HG03460 (cell line): ENCODE data around the gene STK39.
A peak's percentile ranks its signal among the peaks of the same experiment; 100 is the strongest.
"Not testable (repeated sequence)": the region's sequence is repeated elsewhere in the genome, so short reads cannot be mapped to it uniquely, and the experiment has no call there.

ENCODE experiments used
- ATAC-seq: cut with Tn5 transposase; IDR thresholded peaks from one replicate; pipeline ENCODE4 v1.9.1; 2021; ENCODE audit not compliant: unreplicated experiment

The STK39 gene

DNA sequence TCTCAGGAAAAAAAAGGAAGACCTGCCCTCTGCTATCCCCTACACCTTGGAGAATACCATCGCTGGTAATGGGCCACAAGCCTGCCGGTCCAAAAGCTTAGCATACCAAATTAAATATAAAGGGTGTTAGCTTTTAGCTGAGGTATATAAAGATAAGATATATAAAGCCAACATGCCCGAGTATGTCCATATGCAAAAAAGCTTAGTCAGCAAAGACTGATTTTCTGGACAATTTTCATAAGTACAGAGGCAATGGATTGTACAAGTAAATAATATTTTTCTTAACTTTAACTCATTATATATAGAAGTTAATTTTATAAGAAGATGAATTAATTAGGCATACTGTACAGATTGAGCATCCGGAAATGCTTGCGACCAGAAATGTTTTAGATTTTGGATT lies 106.5 kb downstream of the STK39 start:
- ATAC-seq = no peak

GRCh38 chr2:168139852-168140251 lies 107.5 kb downstream of the STK39 start:
- ATAC-seq = no peak

DNA sequence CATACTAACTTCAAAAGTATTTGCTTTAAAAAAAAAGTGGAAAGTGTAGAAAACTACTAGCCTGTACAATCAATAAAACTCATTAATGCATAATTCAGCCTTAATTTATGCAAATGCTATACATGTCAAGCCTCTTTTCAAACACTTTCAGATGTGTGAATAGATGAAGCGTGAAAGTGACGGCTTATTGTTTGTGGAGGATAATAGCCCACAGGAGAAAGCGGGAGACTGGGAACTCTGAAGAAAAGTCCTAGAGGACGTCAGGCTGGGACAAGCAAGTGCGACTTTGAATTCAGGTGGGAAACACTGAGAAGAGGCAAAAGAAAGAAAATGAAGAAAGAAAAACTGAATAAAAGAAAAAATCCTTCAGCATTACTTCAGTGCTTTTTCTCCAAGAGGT lies 108.5 kb downstream of the STK39 start:
- ATAC-seq = no peak

DNA sequence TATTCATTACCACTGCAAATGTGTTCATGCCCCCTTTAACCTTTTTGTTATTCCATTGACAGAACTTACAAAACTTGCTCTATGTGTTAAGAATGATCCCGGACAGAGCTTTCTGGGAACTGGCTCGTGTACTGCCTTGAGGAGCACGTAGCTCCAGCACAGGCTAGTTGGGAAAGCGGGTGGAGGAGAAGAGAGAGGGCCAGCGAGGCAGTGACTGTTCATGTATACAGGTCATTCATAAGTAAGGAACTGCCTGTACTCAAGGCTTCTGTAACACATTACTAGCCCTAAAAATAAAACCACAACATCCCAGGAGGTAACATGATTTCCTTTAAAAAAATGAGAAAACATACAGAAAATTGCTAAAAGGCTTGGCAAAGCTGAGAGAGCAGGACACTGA lies 109.0 kb downstream of the STK39 start:
- no peak for ATAC-seq

GRCh38 chr2:168137510-168138180 lies 109.8 kb downstream of the STK39 start:
- ATAC-seq = no peak

- ATAC-seq = no peak
Observed at GRCh38 chr2:168136392-168136977, 110.9 kb downstream of the STK39 start.

DNA sequence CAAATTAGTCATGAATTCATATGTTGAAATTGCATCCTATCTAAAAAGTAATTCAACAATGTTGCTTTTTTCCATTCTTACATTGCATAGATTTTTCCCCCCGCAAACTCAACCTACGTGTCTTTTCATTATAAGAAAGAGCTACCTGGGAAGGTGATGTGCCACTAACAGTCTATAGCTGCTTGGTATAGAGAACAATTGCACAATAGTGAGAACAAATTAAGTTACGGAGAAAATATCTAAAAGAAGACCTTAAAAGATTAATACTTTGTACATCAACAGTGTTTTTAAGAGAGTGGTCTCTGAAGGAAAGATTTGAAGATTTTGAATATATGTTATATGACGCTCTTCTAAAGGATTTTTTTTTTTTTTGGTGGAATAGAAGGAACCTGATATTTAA lies 111.8 kb downstream of the STK39 start:
- ATAC-seq = no peak

DNA sequence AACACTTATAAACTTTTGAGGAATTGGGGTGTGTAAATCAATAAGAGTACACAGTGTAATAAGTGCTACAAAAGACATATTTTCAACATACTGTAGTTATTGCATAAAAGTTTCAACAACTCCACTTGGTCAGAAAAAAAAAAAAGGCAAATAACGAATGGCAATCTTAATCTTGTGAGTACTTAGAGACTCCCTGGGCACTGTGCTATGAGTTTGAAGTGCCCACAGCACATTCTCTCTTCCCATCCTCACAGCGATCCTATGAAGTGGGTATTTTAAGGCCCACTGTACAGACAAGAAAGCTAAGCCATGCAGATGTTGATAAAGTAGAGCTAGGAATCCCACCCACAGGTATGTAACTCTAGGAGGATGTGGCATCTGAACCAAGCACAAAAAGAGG lies 112.3 kb downstream of the STK39 start:
- no peak for ATAC-seq

GRCh38 chr2:168134485-168134884 lies 112.9 kb downstream of the STK39 start:
- no peak for ATAC-seq

DNA sequence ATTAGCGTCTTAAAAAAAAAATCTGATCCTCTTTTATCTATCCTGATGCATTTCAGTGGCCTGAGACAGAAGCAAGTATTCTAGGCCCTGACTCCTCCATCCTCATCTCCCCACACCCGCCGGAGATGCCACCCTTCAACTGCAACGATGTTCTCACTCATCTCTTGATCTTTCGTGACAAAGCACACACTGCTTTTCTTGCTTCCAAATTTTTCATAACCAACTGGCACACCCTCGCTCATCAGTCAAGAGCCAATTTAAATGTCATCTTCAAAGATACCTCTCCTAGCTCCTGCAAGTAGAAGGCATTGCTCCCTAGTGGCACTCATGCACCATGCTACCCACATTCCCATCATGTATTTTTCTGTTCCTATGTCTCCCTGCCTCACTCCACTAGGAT lies 115.0 kb downstream of the STK39 start:
- no peak for ATAC-seq

GRCh38 chr2:168130346-168130745 lies 117.0 kb downstream of the STK39 start:
- no peak for ATAC-seq

GRCh38 chr2:168127371-168127770 lies 120.0 kb downstream of the STK39 start:
- no peak for ATAC-seq

DNA sequence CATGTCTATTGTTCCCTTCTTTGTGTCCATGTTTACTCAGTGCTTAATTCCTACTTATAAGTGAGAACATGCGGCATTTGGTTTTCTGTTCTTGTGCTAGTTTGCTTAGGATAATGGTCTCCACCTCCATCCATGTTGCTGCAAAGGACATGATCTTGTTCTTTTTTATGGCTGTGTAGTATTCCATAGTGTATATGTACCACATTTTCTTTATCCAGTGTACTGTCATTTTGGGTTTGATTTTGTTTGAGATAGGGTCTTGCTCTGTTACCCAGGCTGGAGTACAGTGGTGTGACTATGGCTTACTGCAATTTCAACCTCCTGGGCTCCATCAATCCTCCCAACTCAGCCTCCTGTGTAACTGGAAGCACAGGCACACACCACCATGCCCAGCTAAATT lies 125.2 kb downstream of the STK39 start:
- not testable (repeated sequence) for ATAC-seq

GRCh38 chr2:168120730-168121129 lies 126.7 kb downstream of the STK39 start:
- no peak for ATAC-seq

DNA sequence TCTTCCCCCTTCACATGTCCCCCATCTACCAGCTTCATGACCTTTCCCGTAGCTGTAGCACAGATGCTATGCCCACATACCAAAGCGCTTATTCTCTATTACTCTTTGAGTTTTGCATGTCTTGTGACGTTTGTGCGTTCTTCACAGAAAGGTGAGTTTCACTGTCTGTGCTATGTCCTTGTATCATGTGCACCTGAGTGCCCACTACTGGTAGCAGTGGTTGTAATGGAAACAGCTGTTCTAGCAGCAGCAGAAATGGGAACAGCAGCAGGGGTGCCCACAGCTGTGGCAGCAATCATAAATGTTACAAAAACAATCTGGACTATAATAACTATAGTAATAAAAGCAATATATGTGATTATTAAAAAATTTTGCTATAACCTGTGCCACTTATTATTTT lies 127.1 kb downstream of the STK39 start:
- no peak for ATAC-seq

DNA sequence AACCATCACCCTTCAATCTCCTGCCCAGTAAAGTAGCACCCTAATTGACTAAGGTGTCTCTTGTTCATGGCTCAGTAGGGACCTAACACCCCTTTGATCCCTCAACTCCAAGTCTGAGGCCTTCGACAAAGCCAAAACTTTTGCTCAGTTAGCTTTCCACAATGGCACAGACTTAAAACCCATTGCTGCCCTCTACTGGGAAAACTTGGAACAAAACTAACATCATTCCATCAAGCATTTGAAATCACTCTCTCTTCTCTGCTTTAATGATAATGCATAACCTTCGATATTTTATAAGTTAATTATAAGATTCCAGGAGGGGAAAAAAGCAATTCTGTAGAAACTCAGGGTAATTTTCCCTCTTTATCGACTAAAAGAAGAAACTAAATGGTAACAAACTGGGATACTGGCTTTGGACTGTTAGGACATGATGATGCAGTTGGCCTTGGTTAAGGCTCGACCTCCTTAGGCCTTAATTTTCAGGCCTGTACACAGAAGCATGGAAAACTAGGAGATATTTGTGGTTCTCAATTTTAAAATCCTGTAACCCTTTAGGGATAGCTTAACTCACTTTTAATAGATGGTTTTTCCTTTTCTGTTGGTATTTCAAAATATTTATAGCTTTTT lies 127.8 kb downstream of the STK39 start:
- ATAC-seq = no peak

- peak; percentile 79 for ATAC-seq
Observed at GRCh38 chr2:168118733-168119514, 128.5 kb downstream of the STK39 start.

DNA sequence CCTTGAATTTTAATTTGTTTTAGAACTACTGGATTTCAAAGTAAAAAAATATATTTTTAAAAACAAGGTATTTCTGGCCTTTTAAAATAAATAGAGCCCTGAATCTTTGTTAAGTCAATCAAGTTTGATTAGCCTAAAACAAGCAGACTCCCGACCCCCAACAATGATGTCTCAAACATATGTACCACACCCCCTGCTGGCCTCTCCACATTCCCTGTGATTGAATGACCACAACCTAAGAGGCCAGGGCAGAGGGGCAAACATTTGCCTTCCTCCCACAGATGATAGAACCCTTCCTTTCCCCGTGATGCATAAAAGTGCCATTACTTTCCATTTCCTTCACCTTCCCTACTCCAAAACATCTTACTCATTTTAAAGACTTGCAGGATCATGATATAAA lies 130.9 kb downstream of the STK39 start:
- ATAC-seq = no peak

- ATAC-seq = no peak
Observed at GRCh38 chr2:168114619-168115018, 132.8 kb downstream of the STK39 start.

- ATAC-seq = no peak
Observed at GRCh38 chr2:168114040-168114439, 133.4 kb downstream of the STK39 start.

- ATAC-seq = no peak
Observed at GRCh38 chr2:168107322-168107721, 140.1 kb downstream of the STK39 start.
